NCI-H2227 (cell line): ENCODE results near the gene GRK1.
A peak's percentile ranks its signal among the peaks of the same experiment; 100 is the strongest.
"Not testable (repeated sequence)": the region's sequence is repeated elsewhere in the genome, so short reads cannot be mapped to it uniquely, and the experiment has no call there.

Experiments used
- DNase-seq: peaks from one replicate; lab custom pipeline; 2025; ENCODE audit not compliant: unreplicated experiment; lab: John Stamatoyannopoulos, UW

GRK1 gene

GRCh38 chr13:113742000-113742441 is 75.0 kb downstream of the GRK1 start:
- DNase-seq, result peak; percentile 14

- DNase-seq, result no peak
Observed at GRCh38 chr13:113742445-113743120, 75.6 kb downstream of the GRK1 start.

DNA sequence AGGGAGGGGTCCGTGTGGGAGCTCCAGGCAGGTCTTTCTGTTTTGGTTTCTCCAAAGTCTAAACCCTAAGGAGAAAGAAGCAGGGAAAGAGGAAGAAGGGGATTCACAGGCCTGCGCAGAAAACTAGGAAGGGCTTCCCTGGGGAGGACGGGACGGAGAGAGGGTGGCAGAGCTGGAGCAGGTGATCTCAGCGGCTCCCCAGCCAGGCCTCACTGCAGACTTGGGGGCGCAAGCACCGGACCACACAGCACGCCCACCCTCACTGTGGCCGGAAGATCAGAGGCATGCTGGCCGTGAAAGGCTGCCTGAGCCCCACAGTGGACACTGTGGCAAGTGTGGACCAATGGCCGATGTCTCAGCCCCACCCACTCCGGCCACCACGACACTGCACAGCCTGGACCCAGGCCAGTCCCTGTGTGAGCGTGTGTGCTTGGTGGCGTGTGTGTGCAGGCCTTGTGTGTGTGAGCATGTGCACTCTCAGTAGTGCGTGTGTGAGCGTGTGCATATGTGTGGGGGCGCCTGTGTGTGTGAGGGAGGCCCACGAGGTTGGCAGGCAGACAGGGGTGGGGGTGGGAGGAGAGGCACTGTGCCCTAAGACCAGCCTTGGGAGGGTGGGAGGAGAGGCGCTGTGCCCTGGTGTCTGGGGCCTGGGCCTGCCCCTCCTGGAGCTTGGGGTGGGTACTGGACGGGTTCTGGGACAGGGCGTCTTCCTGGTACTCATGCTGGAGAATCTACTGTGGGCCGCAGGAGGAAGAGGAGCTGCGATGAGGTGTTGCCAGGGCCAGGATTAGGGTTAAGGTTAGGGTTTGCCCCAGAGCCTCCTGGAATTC is 76.6 kb downstream of the GRK1 start:
- no peak for DNase-seq

- no peak for DNase-seq
Observed at GRCh38 chr13:113744197-113745000, 77.4 kb downstream of the GRK1 start.

- no peak for DNase-seq
Observed at GRCh38 chr13:113745059-113745458, 78.0 kb downstream of the GRK1 start.

DNA sequence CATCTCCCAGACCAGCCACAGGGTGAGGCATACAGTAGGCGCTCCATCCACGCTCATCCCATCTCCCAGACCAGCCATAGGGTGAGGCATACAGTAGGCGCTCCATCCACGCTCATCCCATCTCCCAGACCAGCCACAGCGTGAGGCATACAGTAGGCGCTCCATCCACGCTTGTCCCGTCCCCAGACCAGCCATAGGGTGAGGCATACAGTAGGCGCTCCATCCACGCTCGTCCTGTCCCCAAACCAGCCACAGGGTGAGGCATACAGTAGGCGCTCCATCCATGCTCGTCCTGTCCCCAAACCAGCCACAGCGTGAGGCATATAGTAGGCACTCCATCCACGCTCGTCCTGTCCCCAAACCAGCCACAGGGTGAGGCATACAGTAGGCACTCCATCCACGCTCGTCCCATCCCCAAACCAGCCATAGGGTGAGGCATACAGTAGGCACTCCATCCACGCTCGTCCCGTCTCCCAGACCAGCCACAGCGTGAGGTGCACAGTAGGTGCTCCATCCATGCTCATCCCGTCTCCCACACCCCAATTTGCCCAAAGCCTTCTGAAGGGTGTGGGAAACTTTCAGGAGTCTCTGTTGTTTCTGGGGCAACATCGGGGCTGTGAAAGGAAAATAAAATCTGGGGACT is 78.6 kb downstream of the GRK1 start:
- DNase-seq, result not testable (repeated sequence)

DNA sequence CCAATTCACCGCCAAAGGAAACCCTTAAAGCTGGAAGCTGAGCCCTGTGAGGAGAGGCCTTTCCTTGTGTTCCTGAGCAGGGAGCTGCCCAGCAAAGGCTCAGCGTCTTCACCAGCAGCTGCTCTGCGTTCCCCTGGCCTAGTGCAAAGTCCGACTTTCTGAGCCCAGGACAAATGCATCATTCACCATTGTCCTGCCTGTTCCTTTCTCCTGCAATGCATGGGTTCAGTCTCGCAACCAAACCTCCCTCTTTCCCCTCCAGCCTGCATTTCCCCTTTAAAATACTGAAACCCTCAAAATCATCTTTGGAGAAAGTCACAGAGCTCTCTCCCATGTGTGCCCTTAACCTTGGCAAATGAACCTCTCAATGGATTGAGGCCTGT is 79.1 kb downstream of the GRK1 start:
- no peak for DNase-seq

DNA sequence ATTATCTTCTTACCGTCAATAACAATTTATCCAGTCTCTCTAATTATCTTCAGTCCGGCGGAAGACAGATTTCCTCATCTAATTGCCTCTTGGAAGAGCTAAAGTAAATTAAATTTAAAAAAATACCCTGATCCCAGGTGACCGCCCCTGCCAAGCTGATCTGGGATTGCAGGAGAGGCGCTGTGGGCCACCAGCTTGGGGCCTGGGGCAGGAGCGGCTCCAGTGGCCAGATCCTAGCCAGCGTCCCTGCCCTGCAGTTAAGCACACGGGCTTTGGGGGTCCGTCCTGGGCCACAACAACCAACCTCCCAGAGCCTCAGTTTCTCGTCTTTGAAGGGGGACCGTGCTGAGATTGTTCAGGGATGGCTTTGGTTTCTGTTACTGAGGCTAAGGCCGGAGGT is 79.7 kb downstream of the GRK1 start:
- no peak for DNase-seq

DNA sequence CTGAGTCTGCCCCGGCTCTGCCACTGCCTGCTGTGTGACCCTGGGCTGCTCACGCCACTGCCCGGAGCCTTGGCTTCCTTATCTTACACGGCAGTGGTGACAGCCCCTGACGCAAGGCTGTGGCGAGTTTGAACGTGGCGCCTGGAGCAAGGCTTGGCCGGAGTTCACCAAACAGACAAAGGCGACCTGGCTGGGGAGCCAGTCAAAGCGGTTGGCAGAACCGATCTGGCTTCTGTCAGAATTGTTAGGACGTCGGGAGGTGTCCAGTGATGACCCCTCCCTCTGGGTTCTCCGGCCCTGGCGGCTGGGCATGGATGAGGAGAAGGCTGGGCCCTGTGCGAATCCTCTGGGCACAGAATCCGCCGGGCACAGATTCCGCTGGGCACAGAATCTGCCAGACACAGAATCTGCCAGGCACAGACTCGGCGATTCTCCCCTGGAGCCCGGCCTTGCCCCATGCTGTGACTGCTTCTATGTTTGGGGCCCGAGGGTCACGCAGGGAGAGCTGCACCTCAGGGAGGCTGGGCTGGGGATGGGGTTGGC is 80.3 kb downstream of the GRK1 start:
- DNase-seq, result no peak

GRCh38 chr13:113748101-113748861 is 81.3 kb downstream of the GRK1 start:
- no peak for DNase-seq

GRCh38 chr13:113748862-113749451 is 81.9 kb downstream of the GRK1 start:
- DNase-seq, result no peak

- DNase-seq, result no peak
Observed at GRCh38 chr13:113749507-113749906, 82.5 kb downstream of the GRK1 start.

- DNase-seq, result no peak
Observed at GRCh38 chr13:113749967-113750366, 82.9 kb downstream of the GRK1 start.

GRCh38 chr13:113750554-113751399 is 83.8 kb downstream of the GRK1 start:
- no peak for DNase-seq

DNA sequence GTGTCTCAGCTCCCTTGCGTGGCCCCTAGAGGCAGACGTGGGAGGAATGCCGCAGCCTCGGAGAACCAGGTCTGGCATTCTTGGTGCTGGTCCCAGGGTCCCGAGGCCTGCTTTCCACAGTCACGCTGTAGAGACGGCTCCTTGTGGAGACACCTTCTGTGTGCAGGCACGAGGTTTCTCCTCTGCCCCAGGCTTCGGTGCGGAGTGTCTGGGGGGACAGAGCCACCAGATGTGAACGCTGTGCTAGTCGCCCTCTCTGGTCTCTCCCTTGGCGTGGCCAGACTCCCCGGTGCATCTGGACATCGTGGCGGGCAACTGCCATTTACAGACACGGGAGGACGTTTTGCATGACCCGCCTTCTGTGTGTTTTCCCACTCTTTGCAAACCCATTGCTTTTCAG is 84.5 kb downstream of the GRK1 start:
- no peak for DNase-seq

- DNase-seq, result not testable (repeated sequence)
Observed at GRCh38 chr13:113752211-113752986, 85.4 kb downstream of the GRK1 start.

GRCh38 chr13:113753171-113753570 is 86.2 kb downstream of the GRK1 start:
- DNase-seq, result no peak

DNA sequence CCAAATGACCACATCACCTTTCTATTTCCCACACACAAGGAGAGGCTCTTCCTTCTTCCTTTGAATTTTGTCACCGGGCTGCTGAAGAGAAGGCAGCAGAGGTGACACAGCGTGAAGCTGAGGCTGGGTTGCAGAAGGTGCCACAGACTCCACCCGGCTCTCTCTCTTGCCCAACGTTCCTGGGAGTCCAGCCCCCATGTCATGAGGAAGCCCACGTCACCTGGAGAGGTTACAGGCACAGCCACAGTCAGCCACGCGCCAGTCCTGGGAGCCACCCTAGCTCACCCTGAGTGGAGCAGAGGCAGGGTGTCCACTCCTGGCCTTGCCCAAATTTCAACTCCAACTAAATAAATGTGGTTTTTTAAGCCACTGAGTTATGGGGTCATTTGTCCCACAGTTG is 87.2 kb downstream of the GRK1 start:
- no peak for DNase-seq
